ENCODE results near the gene PLXNB1.

Gene PLXNB1

GRCh38 chr3:48432411-48433371, 2.8 kb upstream of the PLXNB1 start:
- POLR2A ChIA-PET: interaction anchor here (1.0 to 1.9 kb wide), 2 partner anchors 13 to 32 kb away, joined by 4 to 10 read pairs; partner anchors contain the start of gene ATRIP
- peaks cover 3% of the 10 kb centered on the region; the same call in 1 of the 2 replicates for H3K4me1 ChIP-seq (ENCODE audit: control insufficient read depth, insufficient read depth, low read length)
- TF ChIP-seq ZNF121 (tag by site-specific recombination; IDR thresholded peaks at IDR 0.05): no peak
- TF ChIP-seq ZBTB20 (tag by site-specific recombination; IDR thresholded peaks at IDR 0.05): 0 out of 2 replicates have a peak, but pooled peaks have one; percentile 15
- TF ChIP-seq ZBTB1 (tag by site-specific recombination; IDR thresholded peaks at IDR 0.05): no peak
- TF ChIP-seq CTCF (tag by site-specific recombination; IDR thresholded peaks at IDR 0.05): peak; percentile 71; the same call in 1 of the 2 replicates
- TF ChIP-seq ZBTB17 (tag by site-specific recombination; IDR thresholded peaks at IDR 0.05): peak; percentile 46
- no peak for TF ChIP-seq ZFP37 (tag by site-specific recombination; IDR thresholded peaks at IDR 0.05)
- no peak for TF ChIP-seq ZNF404 (tag by site-specific recombination; IDR thresholded peaks at IDR 0.05)
- no peak for TF ChIP-seq ZBTB49 (tag by site-specific recombination; IDR thresholded peaks at IDR 0.05; ENCODE audit: low read depth)
- TF ChIP-seq RBAK (tag by site-specific recombination; IDR thresholded peaks at IDR 0.05): no peak
- no peak for TF ChIP-seq ZNF549 (tag by site-specific recombination; IDR thresholded peaks at IDR 0.05)
- no peak for TF ChIP-seq ZSCAN23 (tag by site-specific recombination; IDR thresholded peaks at IDR 0.05)
- TF ChIP-seq ZNF704 (tag by site-specific recombination; IDR thresholded peaks at IDR 0.05): no peak
- TF ChIP-seq KLF9 (tag by site-specific recombination; IDR thresholded peaks at IDR 0.05; ENCODE audit: low read depth): no peak
- TF ChIP-seq ZNF138 (tag by site-specific recombination; IDR thresholded peaks at IDR 0.05; ENCODE audit: borderline replicate concordance): no peak
- no peak for TF ChIP-seq ZSCAN5A (tag by site-specific recombination; IDR thresholded peaks at IDR 0.05)
- peak; percentile 71 for TF ChIP-seq PRDM10 (tag by site-specific recombination; IDR thresholded peaks at IDR 0.05)
- no peak for TF ChIP-seq ZNF302 (tag by site-specific recombination; IDR thresholded peaks at IDR 0.05; ENCODE audit: low read depth)
- TF ChIP-seq ZNF785 (tag by site-specific recombination; IDR thresholded peaks at IDR 0.05): no peak
- no peak for TF ChIP-seq ZNF146 (tag by site-specific recombination; IDR thresholded peaks at IDR 0.05)
- no peak for TF ChIP-seq OVOL3 (tag by site-specific recombination; IDR thresholded peaks at IDR 0.05)
- no peak for TF ChIP-seq KLF10 (tag by site-specific recombination; IDR thresholded peaks at IDR 0.05)
- TF ChIP-seq ZNF394 (tag by site-specific recombination; IDR thresholded peaks at IDR 0.05; ENCODE audit: borderline replicate concordance): peak; percentile 52; the same call in 1 of the 2 replicates
- no peak for TF ChIP-seq ZNF23 (tag by site-specific recombination; IDR thresholded peaks at IDR 0.05; ENCODE audit: borderline replicate concordance)
- no peak for TF ChIP-seq ZSCAN16 (tag by site-specific recombination; IDR thresholded peaks at IDR 0.05)
- peak; percentile 73 for TF ChIP-seq SCRT2 (tag by site-specific recombination; IDR thresholded peaks at IDR 0.05)
- TF ChIP-seq ZNF792 (tag by site-specific recombination; IDR thresholded peaks at IDR 0.05): no peak

More at GRCh38 chr3:48432411-48433371, 2.8 kb upstream of the PLXNB1 start:
- H3K4me3 ChIP-seq (ENCODE audit: low read depth, low read length): no peak overlapping the region
- H3K9me3 ChIP-seq (ENCODE audit: control insufficient read depth, insufficient read depth, low read depth, low read length): no peaks in the 10 kb centered on the region
- CTCF ChIA-PET: interaction anchor here (0.6 to 5.9 kb wide), 6 partner anchors 24 to 238 kb away, joined by 3 to 238 read pairs (median 4); no protein-coding TSS in a partner anchor
- H3K36me3 ChIP-seq (ENCODE audit: control insufficient read depth in 2 of 2, insufficient read depth in 1 of 2, low read length in 2 of 2): peaks cover 0 to 38% of the 10 kb centered on the region in 2 experiments; a peak in 1 of 3 replicates
- H3K27ac ChIP-seq (ENCODE audit: extremely low read depth, low read depth, low read length): peak overlapping the region; percentile 31; the same call in 1 of the 2 replicates

Data from HEK293 (cell line).